ENCODE results near the gene VOPP1. TPM values are rescaled to one million over a fixed set of nuclear protein-coding genes. Genes with fewer than 3 reads are reported as not detected.
"Not testable (repeated sequence)": the region's sequence is repeated elsewhere in the genome, so short reads cannot be mapped to it uniquely, and the experiment has no call there.

Gene VOPP1, protein sequence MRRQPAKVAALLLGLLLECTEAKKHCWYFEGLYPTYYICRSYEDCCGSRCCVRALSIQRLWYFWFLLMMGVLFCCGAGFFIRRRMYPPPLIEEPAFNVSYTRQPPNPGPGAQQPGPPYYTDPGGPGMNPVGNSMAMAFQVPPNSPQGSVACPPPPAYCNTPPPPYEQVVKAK
- total RNA-seq, result 94.1 and 108 TPM in 2 replicates

DNA sequence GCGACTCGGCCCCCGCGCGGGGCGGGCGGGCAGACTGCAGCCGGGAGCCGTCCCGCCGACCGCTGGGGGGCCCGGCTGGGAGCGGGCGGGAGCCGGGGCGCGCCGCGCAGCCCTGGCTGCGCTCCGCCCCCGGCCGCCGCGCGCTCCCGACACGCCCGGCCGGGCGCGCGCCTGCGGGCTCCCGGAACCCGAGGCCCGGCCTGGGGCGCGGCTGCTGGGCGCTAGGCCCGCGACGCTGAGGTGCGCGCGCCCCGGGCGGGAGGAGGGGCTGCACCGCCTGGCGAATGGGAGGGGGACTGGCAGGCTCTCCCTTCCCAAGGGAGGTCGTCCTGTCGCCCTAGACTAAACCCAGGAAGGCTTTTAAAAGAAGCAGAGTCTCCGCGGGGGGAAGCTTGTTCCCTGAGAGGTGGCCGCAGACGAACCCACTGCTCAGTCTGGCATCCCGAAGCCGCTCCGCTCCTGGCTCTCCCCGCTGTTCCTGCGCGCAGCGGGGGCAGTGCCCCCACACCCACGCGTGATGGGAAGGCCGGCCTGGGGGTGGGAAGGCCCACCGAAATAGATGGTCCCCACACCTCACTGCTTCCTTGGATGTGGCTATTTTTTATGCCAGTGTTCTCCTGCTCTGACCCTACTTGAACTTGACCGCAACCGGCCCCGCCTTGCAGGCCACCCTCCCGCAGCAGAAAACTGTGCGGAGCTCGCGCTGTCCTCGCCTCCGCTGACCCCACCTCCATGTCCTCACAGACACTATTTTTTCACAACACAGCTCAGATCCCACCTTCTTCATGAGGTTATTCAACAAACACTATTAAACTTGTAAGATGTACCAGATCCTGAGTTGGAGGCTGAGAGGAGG lies at the start of gene VOPP1:
TSS of gene VOPP1 (minus strand) at position 125 of the 856 bp plus-strand sequence. CDS start 178 bp downstream, outside the sequence.
- peak in 1 of 2 donors; percentile 71 for DNase-seq (ENCODE audit: low read depth in 2 of 2)

DNA sequence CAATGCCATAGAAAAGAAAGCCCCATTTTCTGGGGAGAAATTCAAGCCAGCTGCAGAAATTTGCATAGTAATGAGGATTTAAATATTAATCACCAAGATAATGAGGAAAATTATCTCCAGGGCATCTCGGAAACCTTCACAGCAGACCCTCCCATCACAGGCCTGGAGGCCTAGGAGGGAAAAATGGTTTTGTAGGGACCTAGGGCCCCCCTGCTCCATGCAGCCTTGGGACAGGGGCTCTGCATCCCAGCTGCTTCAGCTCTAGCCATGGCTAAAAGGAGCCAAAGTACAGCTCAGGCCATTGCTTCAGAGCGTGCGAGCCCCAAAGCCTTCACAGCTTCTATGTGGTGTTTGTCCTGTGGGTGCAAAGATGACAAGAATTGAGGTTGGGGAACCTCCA lies 46.6 kb upstream of the VOPP1 start:
- DNase-seq (ENCODE audit: low read depth in 2 of 2), result no peak

DNA sequence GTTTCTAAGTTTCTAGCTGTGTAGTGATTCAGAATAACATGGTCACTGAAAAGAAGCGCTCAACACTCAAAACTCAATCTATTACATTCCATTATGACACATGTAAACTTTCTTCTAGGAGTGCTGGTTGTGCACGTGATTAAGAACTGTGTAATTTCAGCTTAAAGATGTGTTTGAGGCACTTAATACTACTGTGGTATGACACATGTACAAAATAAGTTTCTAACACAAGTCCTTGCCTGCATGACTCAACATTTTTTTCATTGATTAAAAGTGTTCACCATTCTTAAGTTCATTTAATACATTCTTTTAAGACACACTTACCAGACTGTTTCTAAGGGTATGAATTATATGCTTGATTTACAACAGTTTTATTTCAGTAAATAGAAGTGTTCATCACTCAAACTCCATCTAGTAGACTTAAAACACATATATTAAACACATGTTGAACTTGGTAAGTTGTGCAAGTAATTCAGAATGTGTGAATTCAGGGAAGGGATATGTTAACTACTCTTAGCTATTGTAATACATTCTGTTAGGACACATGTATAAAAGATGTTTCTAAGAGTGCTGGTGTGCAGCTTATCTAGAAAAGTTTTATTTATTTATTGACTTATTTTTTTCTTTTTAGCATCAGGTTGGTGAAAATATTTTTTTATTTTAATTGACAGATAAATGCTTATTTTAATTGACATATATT lies 42.2 kb upstream of the VOPP1 start:
- not testable (repeated sequence) for DNase-seq (ENCODE audit: low read depth in 2 of 2)

DNA sequence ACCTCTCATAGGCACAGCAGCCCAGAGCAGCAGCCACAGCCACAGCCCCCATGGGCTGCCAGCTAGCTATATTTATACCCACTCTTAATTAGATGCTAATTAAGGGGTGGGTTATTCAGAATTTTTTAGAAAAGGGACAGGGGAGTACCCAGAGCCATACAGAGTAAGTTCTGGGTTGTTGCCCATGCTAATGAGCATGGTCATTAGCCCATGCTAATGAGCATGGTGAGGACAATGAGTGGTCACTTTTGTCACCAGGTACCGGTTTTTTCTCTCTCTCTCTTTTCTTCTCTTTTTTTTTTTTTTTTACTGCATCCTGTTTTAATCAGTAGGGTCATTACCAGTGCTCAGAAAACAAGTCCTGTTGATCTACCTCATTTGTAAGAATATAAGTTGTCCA lies 37.4 kb upstream of the VOPP1 start:
- not testable (repeated sequence) for DNase-seq (ENCODE audit: low read depth in 2 of 2)

DNA sequence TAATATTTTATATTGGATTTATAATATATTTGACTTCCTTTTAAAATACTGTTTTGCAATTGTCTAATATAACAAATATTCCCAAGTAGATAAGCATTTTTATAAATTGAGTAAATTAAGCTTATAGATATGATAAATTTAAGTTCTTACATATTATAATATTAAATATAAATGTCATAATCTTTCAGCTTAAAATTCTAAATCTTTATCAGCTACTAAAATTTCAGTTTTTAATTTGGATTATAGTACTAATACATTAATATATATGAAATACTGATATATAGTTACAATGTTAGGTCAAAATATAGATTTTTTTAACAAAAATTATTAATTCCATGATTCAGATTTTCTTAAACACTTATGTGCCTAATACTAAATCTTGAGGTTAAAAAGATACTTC lies 33.4 kb upstream of the VOPP1 start:
- DNase-seq (ENCODE audit: low read depth in 2 of 2), result not testable (repeated sequence)

DNA sequence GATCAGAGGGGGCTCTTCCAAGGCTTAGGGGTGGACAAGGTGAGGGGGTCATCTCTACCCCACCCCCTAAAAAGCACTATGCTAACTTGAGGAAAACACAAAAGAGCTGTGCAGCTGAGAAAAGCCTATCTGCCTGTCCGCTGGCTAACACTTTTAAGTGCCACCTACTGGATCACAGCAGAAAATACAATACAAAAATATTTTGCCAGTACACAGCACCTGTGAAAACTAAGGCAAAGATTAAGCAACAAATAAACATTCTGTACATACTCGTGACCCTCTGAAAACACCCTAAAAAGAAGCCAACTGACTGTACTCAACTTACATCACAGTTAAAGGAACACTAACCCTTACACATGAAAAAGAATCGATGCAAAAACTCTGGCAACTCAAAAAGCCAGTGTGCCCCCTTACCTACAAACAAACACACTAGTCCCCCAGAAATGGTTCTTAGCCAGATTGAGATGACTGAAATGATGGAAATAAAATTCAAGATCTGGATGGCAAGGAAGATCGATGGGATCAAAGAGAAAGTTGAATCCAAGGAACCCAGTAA lies 25.7 kb upstream of the VOPP1 start:
- DNase-seq (ENCODE audit: low read depth in 2 of 2), result peak in 1 of 2 donors; percentile 32

DNA sequence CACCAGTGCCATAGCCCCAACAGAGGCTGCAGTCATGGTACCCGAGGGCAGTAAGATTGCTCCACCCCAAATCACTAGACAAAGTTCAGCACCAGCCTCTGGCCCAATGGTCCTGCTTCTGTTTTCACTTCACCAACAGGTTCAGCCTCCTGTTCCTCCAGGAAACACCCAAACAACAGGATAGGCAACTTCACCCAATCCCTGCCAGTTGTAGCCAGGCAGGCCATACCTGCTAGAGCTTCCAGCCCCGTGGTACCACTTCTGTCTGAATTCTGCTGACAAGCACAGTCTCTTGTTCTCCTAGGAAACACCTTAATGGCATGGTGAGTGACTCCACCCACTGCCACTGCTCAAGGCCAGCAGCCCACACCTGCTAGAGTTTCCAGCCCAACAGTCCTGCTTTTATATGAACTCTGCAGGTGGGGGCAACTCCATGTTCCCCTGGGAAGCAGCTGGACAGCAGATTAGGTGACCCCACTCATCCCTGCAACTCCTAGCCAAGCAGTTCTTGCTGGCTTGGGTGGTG lies 25.0 kb upstream of the VOPP1 start:
- not testable (repeated sequence) for DNase-seq (ENCODE audit: low read depth in 2 of 2)

DNA sequence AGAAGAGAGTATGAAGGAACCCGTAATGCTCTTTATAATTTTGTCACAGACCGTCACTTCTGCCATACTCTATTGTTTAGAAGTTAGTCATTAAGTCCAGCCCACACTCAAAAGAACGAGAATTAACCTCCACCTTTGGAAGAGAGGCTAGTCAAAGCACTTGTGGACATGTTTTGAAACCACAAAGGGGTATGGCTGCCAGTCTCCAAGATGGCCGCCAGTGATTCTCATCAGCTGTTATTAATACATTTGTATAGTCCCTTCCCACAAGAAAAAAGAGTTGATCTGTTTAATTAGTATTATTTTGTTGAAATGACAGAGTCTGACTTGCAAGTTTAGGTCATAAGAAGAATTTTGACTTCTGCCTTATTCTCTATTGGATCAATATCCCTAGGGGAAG lies 23.2 kb upstream of the VOPP1 start:
- no peak for DNase-seq (ENCODE audit: low read depth in 2 of 2)

DNA sequence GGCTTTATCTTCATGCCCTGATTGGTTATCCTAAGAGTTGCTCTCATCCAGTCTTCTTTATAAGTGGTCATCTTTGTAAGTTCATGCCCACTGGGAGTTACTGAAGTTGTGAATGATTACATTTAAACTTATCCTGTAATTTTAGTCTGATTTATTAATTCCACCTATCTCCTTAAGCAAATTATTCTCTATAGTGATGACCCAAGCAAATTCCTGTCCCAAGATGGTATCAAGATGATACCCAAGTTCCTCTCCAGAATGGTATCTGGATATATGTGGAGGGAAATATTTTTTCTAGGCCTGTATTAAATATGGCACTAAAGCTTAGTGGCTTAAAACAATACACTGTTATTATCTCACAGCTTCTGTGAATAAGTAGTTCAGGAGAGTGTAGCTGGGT lies 22.6 kb upstream of the VOPP1 start:
- DNase-seq (ENCODE audit: low read depth in 2 of 2), result no peak

DNA sequence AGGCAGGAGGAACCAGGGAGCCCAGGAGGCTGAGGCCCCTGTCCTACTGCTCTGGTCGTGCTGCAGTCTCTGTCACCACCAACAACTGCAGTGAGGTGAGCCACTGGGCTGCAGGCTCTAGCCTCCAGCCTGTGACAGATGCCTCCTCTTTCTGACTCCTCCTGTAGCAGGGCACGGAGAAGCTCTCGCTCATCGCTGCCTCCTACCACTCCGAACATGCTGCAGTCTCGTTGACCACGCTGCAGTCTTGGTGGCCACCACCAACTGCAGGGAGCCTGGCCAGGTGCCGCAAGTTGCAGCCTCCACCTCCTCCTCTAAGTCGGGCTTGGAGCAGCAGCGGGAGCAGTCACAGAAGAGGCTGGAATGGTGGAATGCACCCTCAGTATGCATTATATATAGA lies 22.1 kb upstream of the VOPP1 start:
- no peak for DNase-seq (ENCODE audit: low read depth in 2 of 2)

DNA sequence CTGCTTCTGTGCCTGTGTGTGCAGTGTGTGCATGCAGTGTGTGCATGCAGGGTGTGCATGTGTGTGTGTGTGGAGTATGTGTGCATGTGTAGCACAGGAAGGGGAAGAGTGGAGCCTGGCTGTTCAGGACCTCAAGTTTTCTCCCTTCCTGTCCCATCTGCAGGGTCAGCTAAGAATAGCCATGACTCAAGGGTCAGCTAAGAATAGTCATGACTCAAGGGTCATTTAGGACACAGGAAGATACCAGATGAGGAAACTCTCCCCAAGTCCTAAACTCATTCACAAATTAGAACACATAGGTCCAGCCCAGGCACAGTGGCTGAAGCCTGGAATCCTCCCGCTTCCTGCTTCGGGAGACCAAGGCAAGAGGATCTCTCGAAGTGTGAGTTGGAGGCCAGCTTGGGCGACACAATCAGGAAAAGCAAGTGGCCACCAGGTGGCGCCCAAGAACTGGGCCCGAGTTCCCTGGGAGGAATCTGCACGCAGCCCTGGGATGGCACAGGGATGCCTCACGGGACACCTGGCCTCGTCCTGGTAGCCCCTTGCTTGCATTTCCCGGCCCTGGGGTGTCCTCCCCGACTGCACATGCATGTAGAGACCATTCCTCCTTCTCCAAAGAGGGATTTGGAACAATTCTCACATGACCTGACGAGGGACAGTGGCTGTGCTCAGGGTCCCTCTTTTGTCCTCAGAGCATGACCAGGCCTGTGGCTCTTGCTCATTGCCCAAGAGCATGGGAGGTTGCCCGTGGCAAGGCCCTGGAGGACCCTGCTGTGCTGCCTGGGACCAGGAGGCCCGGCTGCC lies 21.4 kb upstream of the VOPP1 start:
- peak in 1 of 2 donors; percentile 50 for DNase-seq (ENCODE audit: low read depth in 2 of 2)

DNA sequence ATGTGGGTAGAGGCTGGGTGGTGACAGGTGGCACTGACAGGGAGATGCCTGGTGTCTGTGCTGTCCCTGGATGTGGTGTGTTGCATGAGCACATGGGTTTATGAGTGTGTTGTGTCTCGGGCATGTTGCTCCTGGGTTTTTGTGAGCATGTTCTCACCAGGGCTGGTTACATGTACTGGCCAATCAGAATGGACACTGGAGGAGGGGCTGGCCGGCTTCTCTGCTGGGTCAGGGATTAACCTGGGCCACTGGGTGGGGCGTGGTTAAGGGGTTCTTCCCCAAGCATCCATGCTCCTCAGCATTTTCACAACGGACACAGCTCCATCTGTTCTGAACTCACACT lies 20.8 kb upstream of the VOPP1 start:
- DNase-seq (ENCODE audit: low read depth in 2 of 2), result no peak

DNA sequence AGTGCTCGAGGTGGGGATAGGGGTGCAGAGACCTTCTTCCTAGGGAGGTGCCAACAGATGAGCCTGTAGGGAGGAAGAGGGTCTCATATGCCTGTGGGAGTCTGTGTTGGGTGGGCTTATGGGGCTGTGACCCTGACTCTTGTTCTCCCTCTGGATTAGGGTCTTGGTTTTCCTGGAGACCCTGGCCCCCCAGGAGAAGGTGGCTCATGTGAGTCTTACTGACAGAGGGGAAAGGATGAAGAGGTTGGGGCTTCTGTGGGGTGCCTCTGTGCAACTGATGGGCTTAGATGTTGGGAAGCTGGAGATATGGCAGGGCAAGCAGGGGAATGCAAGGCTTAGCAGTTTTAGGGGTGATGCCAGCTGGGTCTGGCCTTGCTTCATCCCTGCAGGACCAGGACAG lies 20.2 kb upstream of the VOPP1 start:
- no peak for DNase-seq (ENCODE audit: low read depth in 2 of 2)

DNA sequence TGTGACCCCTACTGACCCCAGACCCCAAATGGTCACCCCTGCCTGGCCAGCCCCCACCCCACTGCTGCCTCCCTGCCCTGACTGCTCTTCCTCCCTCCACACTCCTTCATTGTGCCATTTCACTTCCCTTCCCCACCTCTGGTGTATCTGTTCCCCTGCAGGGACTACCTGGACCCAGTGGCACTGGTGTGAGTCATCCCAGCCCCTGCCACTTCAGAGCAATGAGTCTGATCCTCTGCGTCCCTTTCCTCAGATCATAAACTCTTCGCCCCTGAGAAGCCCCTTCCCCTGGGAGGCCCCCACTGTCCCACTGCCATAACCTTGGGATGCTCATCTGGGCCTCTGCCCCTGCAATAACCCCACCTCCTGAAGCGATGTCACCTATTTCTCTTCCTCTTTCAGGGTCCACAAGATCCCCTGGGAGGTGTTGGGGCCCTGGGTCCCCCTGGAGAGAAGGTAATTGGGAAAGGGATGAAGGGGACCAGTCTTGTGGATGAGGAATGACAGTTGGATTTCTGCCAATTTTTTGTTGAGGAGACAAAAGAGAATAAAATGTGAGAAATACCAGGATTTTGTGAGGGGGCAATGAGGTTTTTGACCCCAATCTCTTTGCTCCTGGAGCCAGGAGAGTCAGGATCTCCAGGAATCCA lies 19.1 kb upstream of the VOPP1 start:
- no peak for DNase-seq (ENCODE audit: low read depth in 2 of 2)

DNA sequence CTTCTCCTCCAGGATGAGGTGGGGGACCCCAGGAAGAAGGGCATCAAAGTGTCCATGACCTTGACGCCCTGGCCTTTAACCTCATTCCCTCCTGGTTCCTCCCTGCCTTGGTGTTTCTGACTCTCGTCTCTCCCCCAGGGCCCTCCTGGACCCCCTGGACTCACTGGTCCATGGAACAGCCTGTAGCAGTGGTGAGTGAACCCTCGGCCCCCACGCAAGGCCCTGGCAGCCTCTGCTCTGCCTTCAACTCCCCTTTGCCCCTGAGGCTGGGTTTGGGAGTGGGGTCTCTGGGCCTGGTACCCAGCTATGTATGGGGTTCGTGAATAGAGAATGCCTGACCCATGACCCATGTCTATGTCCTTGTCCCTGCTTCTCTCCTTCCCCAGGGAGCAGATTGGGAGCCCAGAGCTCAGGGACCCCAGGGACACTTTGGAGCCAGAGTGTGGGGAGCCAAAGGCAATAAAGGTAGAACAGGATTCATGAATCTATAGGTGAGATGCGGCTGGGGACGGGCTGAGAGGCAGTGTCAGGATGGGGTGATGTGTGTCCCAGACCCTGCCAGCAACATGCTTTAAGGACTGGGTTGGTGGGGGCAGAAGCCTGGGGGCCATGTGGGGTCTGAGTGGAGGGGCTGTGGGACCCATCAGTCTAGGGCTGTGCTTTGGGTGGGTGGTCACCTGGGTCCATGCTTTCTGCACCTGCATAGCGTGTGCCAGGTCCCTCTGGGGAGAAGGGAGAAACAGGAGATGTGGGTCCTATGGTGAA lies 18.4 kb upstream of the VOPP1 start:
- DNase-seq (ENCODE audit: low read depth in 2 of 2), result no peak

DNA sequence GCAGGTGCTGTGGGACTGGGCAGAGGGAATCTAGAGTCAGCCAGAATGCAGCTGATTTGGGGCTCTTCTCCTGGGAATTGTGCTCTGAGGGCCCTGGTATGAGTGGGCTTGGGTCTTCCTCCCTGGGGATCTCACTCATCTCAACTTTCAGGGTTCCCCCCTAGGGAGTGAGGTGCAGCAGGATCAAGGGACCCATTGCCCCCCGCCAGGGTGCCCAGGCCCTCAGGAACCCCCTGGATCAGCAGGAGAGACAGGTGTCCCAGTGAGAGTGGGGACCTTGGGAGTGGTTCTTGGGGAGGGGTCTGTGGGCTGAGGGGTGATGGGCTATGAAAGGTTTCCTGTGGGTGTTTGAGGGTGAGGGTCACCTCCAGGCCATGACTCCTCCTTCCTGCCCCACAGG lies 17.6 kb upstream of the VOPP1 start:
- no peak for DNase-seq (ENCODE audit: low read depth in 2 of 2)

DNA sequence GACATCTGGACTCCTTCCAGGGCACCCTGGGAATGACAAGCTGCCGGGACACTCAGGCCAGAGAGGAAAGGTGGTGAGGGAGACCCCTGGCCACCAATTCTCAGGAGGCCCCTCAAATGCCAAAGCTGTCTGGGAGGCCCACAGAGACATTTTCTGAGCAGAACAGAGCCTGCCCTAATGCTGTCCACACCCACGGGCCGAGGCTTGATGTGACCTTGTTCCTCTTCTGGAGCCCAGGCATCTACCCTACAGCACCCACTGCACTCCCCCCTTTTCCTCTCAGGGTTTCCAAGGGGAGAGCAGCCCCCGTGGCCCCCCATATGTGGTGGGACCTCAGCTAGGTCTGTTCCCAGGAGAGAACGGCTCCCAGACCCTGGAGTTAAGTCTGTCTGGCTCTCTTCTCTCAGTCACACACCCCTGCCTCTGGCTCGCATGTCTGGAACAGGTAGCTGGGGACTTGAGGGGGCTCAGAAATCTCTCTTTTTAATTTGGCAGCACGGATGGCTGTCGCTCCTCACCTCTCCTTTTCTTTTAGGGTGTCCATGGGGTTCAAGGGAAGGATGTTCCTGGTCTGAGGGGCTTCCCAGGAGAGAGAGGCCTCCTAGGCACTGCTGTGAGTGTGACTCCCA lies 16.8 kb upstream of the VOPP1 start:
- DNase-seq (ENCODE audit: low read depth in 2 of 2), result no peak

DNA sequence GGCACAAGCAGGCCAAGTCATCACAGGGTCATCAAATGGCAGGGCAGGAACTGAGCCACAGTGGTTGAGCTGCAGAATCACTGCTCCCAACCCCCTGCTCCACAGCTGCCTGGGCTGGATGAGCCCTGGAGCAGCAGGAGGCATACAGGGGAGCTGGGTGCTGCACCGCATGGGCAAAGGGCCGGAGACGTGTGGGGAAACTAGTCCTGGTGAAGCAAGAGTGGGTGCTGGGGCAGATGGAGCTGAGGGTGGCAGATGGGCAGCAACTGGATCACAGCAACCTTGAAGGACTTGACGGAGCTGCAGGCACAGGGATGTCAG lies 16.0 kb upstream of the VOPP1 start:
- no peak for DNase-seq (ENCODE audit: low read depth in 2 of 2)

DNA sequence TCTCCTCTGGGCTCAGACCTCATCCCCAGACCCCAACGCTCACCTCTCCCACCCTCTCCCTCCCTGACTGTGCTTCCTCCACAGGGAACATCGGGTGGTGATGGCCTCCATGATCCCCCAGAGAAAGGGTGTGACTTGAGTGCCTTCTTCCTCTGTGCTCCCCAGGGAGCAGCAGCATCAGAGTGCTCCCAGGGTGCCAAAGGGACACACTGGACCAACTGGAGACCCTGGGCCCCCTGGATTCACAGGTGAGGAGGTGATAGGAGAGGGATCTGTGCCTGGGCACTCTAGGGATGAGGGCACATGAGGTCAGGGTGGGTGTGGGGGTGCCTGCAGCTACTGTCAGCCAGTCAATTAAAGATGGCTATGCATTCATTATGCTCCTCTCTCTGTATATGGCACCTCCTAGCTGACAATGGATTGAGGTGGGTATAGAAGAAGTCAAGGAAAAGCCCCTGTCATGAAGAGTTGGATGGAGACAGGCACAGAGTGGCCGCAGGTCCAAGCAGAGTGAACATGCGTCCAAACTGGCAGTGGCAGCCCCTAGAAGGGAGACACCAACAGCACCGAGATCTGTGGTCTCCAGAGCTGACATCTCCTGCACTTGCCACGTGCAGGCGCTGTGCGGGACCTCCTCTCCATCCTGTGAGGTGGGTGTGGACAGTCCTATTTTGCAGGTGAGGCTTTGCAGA lies 15.5 kb upstream of the VOPP1 start:
- DNase-seq (ENCODE audit: low read depth in 2 of 2), result no peak

All from dermis microvascular lymphatic vessel endothelial cell (primary cell).